ENCODE results near the gene CYP3A7.

GRCh38 chr7:99666013-99666395, 69.0 kb downstream of the CYP3A7 start:
- TF ChIP-seq EP300 (IDR thresholded peaks at IDR 0.05; ENCODE audit: borderline replicate concordance in 1 of 2, low read depth in 1 of 2, low read length in 1 of 2) (no peak), CTCF (IDR thresholded peaks at IDR 0.05) (no peak), TCF12 (IDR thresholded peaks at IDR 0.05) (no peak), MXI1 (IDR thresholded peaks at IDR 0.05; ENCODE audit: low read depth, low read length) (no peak), TEAD4 (IDR thresholded peaks at IDR 0.05; ENCODE audit: borderline replicate concordance, insufficient read depth) (no peak), REST (IDR thresholded peaks at IDR 0.05; ENCODE audit: low read depth, low read length) (no peak), SIN3A (IDR thresholded peaks at IDR 0.05; ENCODE audit: borderline replicate concordance, low read depth, low read length) (no peak), MEF2A (IDR thresholded peaks at IDR 0.05; ENCODE audit: borderline replicate concordance, low read depth) (no peak), NFIC (IDR thresholded peaks at IDR 0.05; ENCODE audit: borderline replicate concordance) (no peak), SMC3 (IDR thresholded peaks at IDR 0.05; ENCODE audit: low read depth, low read length) (no peak)

All from SK-N-SH (cell line).